GM12891 (cell line): ENCODE data around the gene DOCK2.

Experiments
- POLR2A ChIP-seq: IDR thresholded peaks from 2 replicates; pipeline ENCODE4 v1.6.1; 2011; ENCODE audit warnings: low read depth, low read length, control low read depth
- POLR2AphosphoS5 ChIP-seq: IDR thresholded peaks from 2 replicates; pipeline ENCODE4 v1.6.1; 2011; ENCODE audit warnings: low read depth, low read length, control low read depth

DNA sequence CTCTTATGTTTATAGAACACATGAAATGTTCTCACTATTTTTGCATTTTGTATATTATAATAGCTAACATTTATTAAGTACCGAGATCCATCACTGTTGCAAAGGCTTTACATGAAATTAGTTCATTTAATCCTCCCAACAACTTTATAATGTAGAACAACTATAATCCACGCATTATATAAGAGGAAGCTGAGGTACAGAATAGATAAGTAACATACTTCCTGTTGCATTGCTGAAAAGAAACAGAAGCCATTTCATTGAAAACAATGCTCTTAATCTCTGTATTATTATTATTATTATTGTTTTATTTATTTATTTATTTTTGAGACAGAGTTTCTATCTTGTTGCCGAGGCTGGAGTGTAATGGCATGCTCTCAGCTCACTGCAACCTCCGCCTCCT lies 351.1 kb downstream of the DOCK2 start:
- TF ChIP-seq POLR2A, result no peak
- no peak for TF ChIP-seq POLR2AphosphoS5
